Measurements from ENCODE around the gene CLK3.

DNA sequence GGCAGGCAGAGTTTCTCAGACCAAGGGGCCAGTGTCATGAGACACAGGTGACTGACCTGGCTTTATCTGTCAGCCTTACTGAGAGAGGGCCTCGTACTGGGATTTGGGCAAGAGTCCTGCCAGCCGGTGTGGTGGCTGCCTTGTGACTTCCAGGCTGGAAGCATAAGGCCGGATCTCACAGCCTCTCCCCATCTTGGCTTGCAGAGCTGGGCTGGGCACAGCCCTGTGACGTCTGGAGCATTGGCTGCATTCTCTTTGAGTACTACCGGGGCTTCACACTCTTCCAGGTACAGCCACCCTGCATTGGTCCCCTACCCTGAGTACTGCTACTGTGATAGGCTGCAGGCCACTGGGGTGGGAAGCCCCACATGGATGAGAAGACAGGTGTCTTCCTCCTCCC is 12.1 kb downstream of the CLK3 start:
- TF ChIP-seq, protein P1, sequence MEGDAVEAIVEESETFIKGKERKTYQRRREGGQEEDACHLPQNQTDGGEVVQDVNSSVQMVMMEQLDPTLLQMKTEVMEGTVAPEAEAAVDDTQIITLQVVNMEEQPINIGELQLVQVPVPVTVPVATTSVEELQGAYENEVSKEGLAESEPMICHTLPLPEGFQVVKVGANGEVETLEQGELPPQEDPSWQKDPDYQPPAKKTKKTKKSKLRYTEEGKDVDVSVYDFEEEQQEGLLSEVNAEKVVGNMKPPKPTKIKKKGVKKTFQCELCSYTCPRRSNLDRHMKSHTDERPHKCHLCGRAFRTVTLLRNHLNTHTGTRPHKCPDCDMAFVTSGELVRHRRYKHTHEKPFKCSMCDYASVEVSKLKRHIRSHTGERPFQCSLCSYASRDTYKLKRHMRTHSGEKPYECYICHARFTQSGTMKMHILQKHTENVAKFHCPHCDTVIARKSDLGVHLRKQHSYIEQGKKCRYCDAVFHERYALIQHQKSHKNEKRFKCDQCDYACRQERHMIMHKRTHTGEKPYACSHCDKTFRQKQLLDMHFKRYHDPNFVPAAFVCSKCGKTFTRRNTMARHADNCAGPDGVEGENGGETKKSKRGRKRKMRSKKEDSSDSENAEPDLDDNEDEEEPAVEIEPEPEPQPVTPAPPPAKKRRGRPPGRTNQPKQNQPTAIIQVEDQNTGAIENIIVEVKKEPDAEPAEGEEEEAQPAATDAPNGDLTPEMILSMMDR (IDR thresholded peaks at IDR 0.05), result no peak
- TF ChIP-seq EZH2 (IDR thresholded peaks at IDR 0.05; ENCODE audit: borderline replicate concordance, insufficient read depth, low read depth, low read length, poor library complexity, severe bottlenecking), result no peak
